Upper lobe of right lung (tissue), 1 donor: ENCODE measurements around the gene AARS1. TPM values are rescaled to one million over a fixed set of nuclear protein-coding genes. Genes with fewer than 3 reads are reported as not detected.
A peak's percentile ranks its signal among the peaks of the same experiment; 100 is the strongest.
"Not testable (repeated sequence)": the region's sequence is repeated elsewhere in the genome, so short reads cannot be mapped to it uniquely, and the experiment has no call there.

Source experiments
- ATAC-seq: fragments of 200-7000 bp; cut with Tn5 transposase; one replicate; pipeline ENCODE4 v1.9.1; 2020; ENCODE audit warnings: mild to moderate bottlenecking, moderate library complexity
- DNase-seq: peaks from one replicate; pipeline ENCODE4 v3.0.0-alpha.2; 2020
- H3K27ac ChIP-seq: fragments of 200-600 bp; one replicate; pipeline ENCODE4 v1.8.0; 2022
- H3K27me3 ChIP-seq: fragments of 200-600 bp; one replicate; pipeline ENCODE4 v1.8.0; 2022; ENCODE audit warnings: mild to moderate bottlenecking
- H3K36me3 ChIP-seq: fragments of 200-600 bp; one replicate; pipeline ENCODE4 v1.8.0; 2022
- H3K4me1 ChIP-seq: fragments of 200-600 bp; one replicate; pipeline ENCODE4 v1.8.0; 2022
- H3K4me3 ChIP-seq: fragments of 200-600 bp; one replicate; pipeline ENCODE4 v1.8.0; 2022; ENCODE audit warnings: mild to moderate bottlenecking
- H3K9me3 ChIP-seq: fragments of 200-600 bp; one replicate; pipeline ENCODE4 v1.8.0; 2022
- CTCF ChIP-seq: fragments of 200-600 bp; IDR thresholded peaks from one replicate; pipeline ENCODE4 v1.8.0; 2022; ENCODE audit warnings: antibody characterized with exemption
- intact Hi-C: fragments of 100-400 bp; cut with DNase I; formaldehyde crosslinking; loops from one replicate; pipeline ENCODE4 v1.11.0; 2022
- total RNA-seq: library from RNA; stranded (reverse); fragmentation: NEBNext Ultra II Directional; extraction: Animal tissue kit (Norgen Biotek cat#: 25700); gene quantifications from one replicate; pipeline ENCODE4 v1.2.1, GENCODE V29; 2021
- donor health status: DM: no; HTN: yes; CAD: no; lungs with severe emphysema.

Gene AARS1
- total RNA-seq, 1 donor from 2014 or later = 113 TPM

- H3K27me3 ChIP-seq = no peaks in the 10 kb centered on the region
- intact Hi-C loops = no loop called here
- H3K36me3 ChIP-seq = no peaks in the 10 kb centered on the region
Observed at GRCh38 chr16:70290949-70291519, 1.7 kb upstream of the AARS1 start.

DNA sequence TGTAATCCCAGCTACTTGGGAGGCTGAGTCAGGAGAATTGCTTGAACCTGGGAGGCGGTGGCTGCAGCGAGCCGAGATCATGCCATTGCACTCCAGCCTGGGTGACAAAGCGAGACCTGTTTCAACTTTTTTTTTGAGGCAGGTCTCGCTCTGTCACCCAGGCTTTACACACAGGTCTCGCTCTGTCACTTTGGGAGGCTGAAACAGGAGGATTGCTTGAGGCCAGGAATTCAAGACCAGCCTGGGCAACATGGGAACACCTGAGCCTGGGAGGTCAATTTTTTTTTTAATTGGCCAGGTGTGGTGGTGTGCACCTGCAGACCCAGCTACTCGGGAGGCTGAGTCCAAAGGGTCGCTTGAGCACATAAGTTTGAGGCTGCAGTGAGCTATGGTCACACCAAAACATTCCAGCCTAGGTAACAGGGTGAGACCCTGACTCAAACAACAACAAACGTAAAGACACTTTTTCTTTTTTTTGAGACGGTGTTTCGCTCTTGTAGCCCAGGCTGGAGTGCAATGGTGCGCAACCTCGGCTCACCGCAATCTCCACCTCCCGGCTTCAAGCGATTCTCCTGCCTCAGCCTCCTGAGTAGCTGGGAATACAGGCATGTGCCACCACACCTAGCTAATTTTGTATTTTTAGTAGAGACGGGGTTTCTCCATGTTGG lies 1.9 kb downstream of the AARS1 start:
- H3K9me3 ChIP-seq, H3K27ac ChIP-seq, ATAC-seq, DNase-seq, intact Hi-C loops, H3K27me3 ChIP-seq: not testable (repeated sequence)
- H3K36me3 ChIP-seq = peaks cover 31% of the 10 kb centered on the region
- H3K4me3 ChIP-seq = peak overlapping the region; percentile 89
- H3K4me1 ChIP-seq = peaks cover 16% of the 10 kb centered on the region

More at GRCh38 chr16:70290949-70291519, 1.7 kb upstream of the AARS1 start:
- no peak overlapping the region for H3K27ac ChIP-seq
- TF ChIP-seq CTCF = no peak
- ATAC-seq = no peak
- no peaks in the 10 kb centered on the region for H3K9me3 ChIP-seq
- no peak for DNase-seq
- H3K4me1 ChIP-seq = peaks cover 15% of the 10 kb centered on the region
- no peak overlapping the region for H3K4me3 ChIP-seq

DNA sequence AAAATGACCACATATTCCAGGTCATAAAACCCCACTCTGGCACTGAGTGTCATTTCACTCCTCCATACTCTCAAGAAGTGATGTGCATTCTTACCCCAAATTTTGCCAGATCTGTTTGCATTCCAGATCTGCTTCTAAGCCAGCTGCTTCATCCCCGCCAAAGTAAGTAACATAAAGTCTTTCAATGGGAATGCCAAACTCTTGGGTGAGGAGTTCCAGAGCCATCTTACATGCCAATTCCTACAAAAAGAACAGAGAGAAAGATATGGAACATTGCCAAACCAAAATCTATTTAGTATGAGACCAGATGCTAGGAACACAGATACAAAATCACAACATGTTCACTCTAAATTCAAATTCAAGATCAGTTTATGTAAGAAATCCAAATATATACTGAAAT lies 12.9 kb downstream of the AARS1 start:
- TF ChIP-seq CTCF = no peak
- no peak for DNase-seq
- H3K27me3 ChIP-seq = no peaks in the 10 kb centered on the region
- no peaks in the 10 kb centered on the region for H3K9me3 ChIP-seq
- no peak for ATAC-seq
- intact Hi-C loops = no loop called here
- no peak overlapping the region for H3K27ac ChIP-seq
- H3K4me3 ChIP-seq = no peak overlapping the region
- H3K36me3 ChIP-seq = peaks cover 99% of the 10 kb centered on the region
- H3K4me1 ChIP-seq = no peaks in the 10 kb centered on the region

DNA sequence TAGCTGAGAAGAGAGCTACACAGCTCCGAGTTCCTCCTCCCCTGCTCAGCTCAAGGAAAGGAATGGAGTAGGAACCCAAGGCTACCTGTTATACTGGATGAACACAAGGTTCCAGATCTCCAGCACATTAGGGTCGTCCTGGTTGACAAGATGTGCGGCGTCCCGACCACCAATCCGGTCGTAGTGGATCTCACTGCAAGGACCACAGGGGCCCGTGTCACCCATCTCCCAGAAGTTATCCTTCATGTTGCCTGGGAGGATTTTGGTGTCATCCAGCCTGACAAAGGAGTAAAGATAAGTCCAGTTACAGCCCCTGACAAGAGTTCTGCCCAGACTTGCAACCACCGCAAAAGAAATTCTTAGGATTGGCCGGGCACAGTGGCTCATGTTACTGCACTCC lies 17.6 kb downstream of the AARS1 start:
- no peak for TF ChIP-seq CTCF
- H3K27me3 ChIP-seq = no peaks in the 10 kb centered on the region
- H3K4me1 ChIP-seq = no peaks in the 10 kb centered on the region
- intact Hi-C loops = no loop called here
- H3K9me3 ChIP-seq = no peaks in the 10 kb centered on the region
- peaks cover 99% of the 10 kb centered on the region for H3K36me3 ChIP-seq
- no peak for ATAC-seq
- no peak overlapping the region for H3K4me3 ChIP-seq
- DNase-seq = no peak
- no peak overlapping the region for H3K27ac ChIP-seq

DNA sequence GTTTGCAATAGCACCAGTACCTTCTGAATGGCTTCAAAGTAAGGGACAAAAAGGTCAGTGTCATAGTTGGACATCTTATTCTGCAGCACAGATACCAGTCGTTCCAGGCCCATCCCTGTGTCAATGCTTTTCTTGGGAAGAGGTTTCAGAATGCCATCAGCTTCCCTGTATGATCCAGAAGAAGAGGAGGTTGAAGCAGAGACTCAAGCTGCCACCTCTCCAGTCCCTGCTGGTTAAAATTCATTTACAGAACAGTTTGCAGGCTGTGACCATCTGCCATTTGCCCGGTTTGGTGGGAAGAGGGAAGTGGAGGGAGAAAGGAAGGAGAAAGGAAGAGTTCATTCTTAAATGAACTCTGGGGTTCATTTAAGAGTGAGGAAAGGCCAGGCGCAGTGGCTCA lies 19.1 kb downstream of the AARS1 start:
- TF ChIP-seq CTCF = no peak
- H3K36me3 ChIP-seq = peaks cover 97% of the 10 kb centered on the region

GRCh38 chr16:70269471-70269870 lies 19.8 kb downstream of the AARS1 start:
- Histone ChIP-seq H3K36me3 (peaks cover 97% of the 10 kb centered on the region), H3K27me3 (no peaks in the 10 kb centered on the region), H3K4me3 (no peak overlapping the region), H3K9me3 (no peaks in the 10 kb centered on the region), H3K27ac (no peak overlapping the region), H3K4me1 (no peaks in the 10 kb centered on the region)
- no peak for TF ChIP-seq CTCF
- DNase-seq (peak; percentile 46), ATAC-seq (no peak)
- intact Hi-C loops = no loop called here

More for the DNA sequence above, 19.1 kb downstream of the AARS1 start:
- Histone ChIP-seq H3K4me1 (no peaks in the 10 kb centered on the region), H3K27me3 (no peaks in the 10 kb centered on the region), H3K9me3 (no peaks in the 10 kb centered on the region), H3K4me3 (no peak overlapping the region), H3K27ac (no peak overlapping the region)
- no peak for ATAC-seq
- no peak for DNase-seq
- intact Hi-C loops = no loop called here

DNA sequence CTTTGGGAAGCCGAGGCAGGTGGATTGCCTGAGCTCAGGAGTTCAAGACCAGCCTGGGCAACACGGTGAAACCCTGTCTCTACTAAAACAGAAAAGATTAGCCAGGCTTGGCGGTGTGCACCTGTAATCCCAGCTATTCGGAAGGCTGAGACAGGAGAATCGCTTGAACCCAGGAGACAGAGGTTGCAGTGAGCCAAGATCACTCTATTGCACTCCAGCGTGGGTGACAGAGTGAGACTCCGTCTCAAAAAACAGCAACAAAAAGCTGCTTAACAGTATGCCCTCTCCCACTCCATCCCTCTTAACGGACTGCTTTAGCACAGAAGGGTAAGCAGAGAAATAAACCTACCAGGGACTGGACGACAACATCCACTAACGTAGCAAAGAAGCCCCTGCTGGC lies 21.4 kb downstream of the AARS1 start:
- ATAC-seq, H3K27ac ChIP-seq, H3K4me3 ChIP-seq, H3K4me1 ChIP-seq, H3K27me3 ChIP-seq, intact Hi-C loops, H3K9me3 ChIP-seq: not testable (repeated sequence)
- DNase-seq = peak; percentile 21
- H3K36me3 ChIP-seq = peaks cover 97% of the 10 kb centered on the region
